ENCODE data around the gene LCLAT1.

DNA sequence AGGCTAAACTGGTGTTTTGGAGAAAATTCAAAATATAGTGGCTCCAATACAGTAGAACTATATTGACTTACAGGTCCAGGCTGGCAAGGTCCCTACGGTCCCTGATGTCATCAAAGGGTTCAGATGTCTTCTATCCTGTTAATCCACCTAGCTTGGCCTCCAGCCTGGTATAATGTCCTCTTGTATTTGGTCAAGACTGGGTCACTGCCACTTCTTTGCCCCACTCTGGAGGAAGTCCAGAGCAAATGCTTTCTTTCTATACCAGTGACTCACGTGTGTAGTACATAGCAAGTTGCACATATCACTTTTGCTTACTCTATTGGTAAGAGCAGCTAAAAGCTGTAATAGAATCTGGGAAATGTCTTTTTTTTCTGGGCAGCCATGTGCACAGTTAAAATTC, 80.8 kb downstream of the LCLAT1 start:
- TF ChIP-seq, protein P1, sequence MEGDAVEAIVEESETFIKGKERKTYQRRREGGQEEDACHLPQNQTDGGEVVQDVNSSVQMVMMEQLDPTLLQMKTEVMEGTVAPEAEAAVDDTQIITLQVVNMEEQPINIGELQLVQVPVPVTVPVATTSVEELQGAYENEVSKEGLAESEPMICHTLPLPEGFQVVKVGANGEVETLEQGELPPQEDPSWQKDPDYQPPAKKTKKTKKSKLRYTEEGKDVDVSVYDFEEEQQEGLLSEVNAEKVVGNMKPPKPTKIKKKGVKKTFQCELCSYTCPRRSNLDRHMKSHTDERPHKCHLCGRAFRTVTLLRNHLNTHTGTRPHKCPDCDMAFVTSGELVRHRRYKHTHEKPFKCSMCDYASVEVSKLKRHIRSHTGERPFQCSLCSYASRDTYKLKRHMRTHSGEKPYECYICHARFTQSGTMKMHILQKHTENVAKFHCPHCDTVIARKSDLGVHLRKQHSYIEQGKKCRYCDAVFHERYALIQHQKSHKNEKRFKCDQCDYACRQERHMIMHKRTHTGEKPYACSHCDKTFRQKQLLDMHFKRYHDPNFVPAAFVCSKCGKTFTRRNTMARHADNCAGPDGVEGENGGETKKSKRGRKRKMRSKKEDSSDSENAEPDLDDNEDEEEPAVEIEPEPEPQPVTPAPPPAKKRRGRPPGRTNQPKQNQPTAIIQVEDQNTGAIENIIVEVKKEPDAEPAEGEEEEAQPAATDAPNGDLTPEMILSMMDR (IDR thresholded peaks at IDR 0.05), result no peak
- no peak for TF ChIP-seq POLR2A (IDR thresholded peaks at IDR 0.05)

Data from thyroid gland (tissue), 4 donors.